GM21515 (cell line): ENCODE results near the gene CUX1.
"Not testable (repeated sequence)": the region's sequence is repeated elsewhere in the genome, so short reads cannot be mapped to it uniquely, and the experiment has no call there.

Source experiments
- ATAC-seq: cut with Tn5 transposase; IDR thresholded peaks from one replicate; pipeline ENCODE4 v1.9.1; 2021; ENCODE audit not compliant: unreplicated experiment

CUX1 gene

GRCh38 chr7:101824440-101824839 is 7.0 kb downstream of the CUX1 start:
- ATAC-seq = no peak

- no peak for ATAC-seq
These were observed 8.8 kb downstream of the CUX1 start for GRCh38 chr7:101826081-101826835.

- ATAC-seq = no peak
These were observed 11.0 kb downstream of the CUX1 start for GRCh38 chr7:101828301-101829020.

GRCh38 chr7:101829374-101829773 is 11.9 kb downstream of the CUX1 start:
- no peak for ATAC-seq

- ATAC-seq = no peak
These were observed 12.4 kb downstream of the CUX1 start for GRCh38 chr7:101829821-101830220.

- not testable (repeated sequence) for ATAC-seq
These were observed 14.0 kb downstream of the CUX1 start for GRCh38 chr7:101831396-101831795.

GRCh38 chr7:101832205-101832631 is 14.8 kb downstream of the CUX1 start:
- ATAC-seq = no peak

GRCh38 chr7:101832685-101833375 is 15.4 kb downstream of the CUX1 start:
- no peak for ATAC-seq

- ATAC-seq = no peak
These were observed 16.4 kb downstream of the CUX1 start for GRCh38 chr7:101833799-101834198.

- ATAC-seq = no peak
These were observed 17.7 kb downstream of the CUX1 start for GRCh38 chr7:101835136-101835535.

- not testable (repeated sequence) for ATAC-seq
These were observed 20.0 kb downstream of the CUX1 start for GRCh38 chr7:101837433-101837832.

- ATAC-seq = no peak
These were observed 21.5 kb downstream of the CUX1 start for GRCh38 chr7:101838837-101839483.

- no peak for ATAC-seq
These were observed 23.9 kb downstream of the CUX1 start for GRCh38 chr7:101841328-101841727.

GRCh38 chr7:101843293-101844271 is 26.2 kb downstream of the CUX1 start:
- ATAC-seq = no peak

GRCh38 chr7:101845974-101846373 is 28.5 kb downstream of the CUX1 start:
- ATAC-seq = no peak

GRCh38 chr7:101846800-101847538 is 29.5 kb downstream of the CUX1 start:
- ATAC-seq = no peak

- no peak for ATAC-seq
These were observed 31.0 kb downstream of the CUX1 start for GRCh38 chr7:101848208-101848951.

- not testable (repeated sequence) for ATAC-seq
These were observed 31.9 kb downstream of the CUX1 start for GRCh38 chr7:101849314-101849713.

- ATAC-seq = not testable (repeated sequence)
These were observed 34.9 kb downstream of the CUX1 start for GRCh38 chr7:101852364-101852763.
